Endometrium (tissue), 2 donors: ENCODE data around the gene GMCL1.
"Not testable (repeated sequence)": the region's sequence is repeated elsewhere in the genome, so short reads cannot be mapped to it uniquely, and the experiment has no call there.

Experiments
- FAIRE-seq: peaks from 2 replicates; lab custom pipeline; 2012; peaks lifted over from hg19 to GRCh38; lab: Jason Lieb, UNC
- donor health status: control.
- donor health status: control.

Gene GMCL1

DNA sequence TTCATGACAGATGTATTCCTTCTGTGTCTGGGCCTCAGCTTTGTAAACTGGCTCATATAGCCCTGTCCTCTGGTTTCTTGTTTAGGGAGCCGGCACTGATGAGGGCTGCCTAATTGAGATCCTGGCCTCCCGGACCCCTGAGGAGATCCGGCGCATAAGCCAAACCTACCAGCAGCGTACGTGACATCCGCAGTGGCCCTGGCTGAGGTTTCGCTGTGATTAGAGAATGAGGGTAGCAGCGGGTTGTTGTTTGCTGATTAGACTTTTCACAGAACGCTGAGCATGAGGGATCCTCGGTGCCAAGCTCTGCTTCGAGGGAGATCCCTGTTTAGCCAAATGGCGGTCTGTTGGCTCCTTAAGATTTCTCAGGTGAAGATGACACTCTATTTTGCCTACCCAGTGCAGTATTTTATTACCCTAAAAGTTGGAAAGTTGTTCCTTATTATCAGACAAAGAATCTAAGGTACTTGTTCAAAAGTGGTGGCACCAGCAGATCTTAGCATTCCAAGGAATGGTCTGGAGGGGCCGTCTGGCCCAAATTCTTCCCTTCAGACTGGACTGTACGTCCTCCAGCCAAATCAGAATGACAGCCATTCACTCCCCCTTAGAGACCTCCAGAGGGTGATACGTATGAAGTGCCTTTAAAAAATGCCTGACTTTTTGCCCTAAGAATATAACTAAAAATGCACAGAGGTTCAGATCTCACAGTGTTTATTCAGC lies 21.5 kb upstream of the GMCL1 start:
- FAIRE-seq: no peak

DNA sequence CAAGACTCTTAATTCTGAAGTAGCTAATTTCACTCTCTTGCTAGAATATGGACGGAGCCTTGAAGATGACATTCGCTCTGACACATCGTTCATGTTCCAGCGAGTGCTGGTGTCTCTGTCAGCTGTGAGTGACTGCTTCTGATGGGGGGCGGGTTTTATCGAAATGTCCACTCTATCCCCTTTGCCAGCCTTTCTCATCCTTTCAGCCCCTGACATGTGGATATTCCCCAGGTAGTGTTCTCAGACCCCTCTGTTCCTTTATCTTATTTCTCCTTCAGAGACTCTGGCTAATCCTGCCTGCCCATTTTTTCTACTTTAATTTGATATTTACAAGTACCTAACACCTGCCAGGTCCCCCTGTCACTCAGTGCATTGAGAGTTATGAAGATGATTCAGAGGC lies 18.9 kb upstream of the GMCL1 start:
- no peak for FAIRE-seq

DNA sequence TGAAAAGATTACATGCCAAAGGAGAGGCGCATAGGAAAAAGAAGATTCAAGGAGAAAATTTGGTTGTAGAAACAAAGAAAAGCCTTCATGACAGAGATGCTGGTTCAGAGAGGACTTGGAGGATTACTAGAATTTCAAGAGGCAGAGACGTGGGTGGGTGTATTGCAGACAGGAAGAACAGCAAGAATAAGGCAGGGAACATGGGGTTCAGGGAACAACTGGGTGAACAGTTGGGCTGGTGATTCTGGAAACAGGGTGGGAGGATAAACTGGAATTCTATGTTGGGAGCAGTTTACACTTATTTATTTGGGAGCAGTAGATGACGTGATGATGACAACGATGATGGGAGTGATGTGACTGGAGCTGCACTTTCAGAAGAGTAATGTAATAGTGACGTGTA lies 18.4 kb upstream of the GMCL1 start:
- no peak for FAIRE-seq

DNA sequence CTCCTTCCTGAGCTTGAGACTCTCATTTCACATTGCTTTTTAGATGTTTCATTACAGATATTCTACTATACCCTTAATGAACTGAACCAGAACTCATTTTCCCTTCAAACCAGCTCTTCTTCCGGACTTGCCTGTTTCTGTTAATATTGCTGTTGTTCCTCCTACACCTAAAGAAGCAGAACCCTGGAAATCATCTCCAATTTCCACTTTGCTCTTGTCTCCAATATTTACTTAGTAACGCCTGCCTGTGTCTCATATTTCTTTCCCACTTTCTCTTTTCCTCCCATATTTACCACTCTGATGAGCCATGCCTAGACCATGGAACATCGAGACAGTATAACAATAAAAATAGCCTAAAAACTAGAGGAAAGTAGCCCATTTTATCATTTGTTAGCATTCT lies 17.9 kb upstream of the GMCL1 start:
- no peak for FAIRE-seq

DNA sequence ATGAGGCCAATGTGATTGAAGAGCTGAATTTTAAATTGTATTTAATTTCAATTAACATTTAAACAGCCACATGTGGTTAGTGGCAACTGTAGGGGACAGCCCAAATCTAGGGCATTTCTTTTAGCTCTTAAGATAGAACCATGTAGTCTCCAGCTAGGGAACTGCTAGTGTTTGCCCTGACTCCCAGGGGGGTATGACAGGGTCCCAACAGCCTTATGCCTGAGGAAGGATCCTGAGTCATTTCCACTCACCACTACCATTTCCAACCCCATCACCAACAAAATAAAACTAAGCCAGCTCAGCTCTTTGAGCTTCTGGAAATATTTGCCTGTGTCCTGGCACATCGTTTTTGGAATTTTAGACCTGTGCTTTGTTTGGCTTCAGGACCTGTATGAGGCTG lies 13.7 kb upstream of the GMCL1 start:
- FAIRE-seq: no peak

DNA sequence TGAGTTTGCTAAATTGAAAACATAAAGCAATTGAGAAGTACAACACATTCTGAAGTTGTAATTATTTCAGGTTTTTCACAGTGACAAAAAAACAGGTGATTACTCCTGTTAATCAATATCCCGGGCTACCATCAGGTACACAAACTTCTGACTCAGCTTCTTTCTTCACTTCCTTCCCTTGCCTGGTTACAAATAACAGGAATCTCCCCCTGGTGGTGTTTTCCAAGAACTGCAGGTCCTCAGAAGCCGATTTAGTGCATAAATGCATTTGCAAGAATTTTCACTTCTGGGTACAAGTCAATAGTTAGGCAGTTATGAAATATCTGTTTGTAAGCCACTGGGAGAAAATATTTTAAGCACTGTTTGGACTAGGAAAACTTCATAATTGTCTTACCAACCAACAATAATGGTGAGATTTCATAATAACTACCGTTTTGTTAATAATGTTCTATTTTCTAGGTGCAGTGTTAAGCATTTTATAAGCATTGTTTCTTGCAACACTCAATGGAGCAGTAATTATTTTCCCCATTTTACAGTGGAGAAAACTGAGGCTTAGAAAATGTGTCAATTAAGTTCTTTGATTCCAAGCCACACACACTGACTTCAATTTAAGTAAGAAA lies 12.4 kb upstream of the GMCL1 start:
- FAIRE-seq: peak; percentile 82

DNA sequence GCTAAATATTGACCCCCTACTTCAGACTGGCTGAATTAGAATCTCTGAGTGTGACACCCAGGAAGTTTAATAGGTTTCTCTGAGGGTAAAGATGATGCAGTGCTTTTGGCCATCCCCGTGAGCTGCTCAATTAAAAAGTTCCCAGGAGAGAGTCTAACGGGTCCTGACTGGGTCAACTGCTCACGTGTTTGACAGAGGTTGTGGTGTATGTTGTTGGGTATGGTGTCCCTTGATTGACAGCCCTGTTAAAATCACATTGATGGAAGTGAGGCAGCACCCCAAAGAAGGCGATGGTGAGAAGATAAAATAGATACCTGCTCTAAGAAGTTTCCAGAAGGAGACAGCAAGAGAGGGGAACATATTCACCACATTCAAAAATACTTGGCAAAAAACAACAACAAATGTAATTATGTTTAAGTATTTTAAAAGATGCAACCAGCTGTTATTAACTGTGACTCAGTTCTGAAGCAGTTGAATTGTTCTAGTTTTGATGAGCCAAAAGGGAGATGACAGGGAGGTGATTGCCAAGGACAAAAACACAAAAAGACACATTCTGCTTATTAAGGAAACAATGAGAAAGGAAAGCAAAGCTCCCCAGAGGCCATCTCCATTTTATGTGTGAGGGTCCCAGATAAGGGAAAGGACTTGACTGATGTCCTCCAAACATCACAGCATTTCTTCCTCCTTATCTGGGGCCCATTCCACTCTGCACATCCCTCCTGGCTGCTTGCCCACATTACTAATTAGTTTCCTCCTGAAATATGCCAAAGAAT lies 11.5 kb upstream of the GMCL1 start:
- no peak for FAIRE-seq

DNA sequence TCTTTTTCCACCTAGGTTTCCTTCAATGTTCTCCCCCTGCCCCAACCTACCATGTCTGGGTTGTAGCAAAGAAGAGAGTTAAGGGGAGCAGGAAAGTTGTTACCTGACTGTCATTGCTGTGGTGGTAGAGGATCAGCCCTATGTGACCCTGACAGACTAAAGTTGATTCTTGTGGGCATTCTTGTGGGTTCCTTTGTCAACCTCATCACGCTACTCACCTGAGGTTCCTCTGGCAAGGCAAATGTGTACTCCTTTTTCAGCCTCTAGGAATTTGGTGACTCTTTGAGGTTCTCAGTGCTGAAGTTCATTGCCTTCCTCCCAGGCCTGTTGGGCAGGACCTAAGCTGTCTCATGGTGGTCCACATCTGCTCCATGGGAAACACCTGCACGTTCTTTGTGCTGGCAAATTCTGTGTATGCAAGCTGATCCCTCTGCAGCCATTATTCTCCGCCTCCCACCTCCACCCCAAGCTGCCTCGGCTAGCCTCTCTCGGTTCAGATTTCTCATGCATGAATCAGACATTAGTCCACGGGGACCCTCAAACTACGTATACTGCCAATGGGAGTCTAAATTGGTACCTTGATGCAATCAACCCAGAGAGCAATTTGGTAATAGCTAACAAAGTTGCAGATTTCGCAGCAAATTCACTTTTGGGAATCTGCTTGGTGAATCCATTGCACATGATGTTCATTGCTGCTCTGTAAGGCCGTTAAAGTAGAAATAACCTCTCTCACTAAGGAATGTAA lies 1.5 kb upstream of the GMCL1 start:
- FAIRE-seq: no peak

DNA sequence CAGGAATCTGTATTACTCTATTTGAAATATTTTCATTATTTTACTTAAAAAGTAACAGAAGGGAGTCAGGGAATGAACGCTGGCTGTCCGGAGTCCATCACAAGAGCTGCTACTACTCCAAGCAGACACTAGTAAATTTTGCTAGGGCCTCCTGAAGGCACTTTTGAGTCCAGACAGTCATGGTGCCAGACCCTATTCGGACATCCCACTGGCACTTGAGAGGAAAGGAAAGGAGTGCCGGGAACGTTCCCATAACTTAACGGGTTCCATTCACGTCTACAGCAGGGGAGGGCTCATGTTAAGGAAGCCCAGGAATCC lies 563 bp upstream of the GMCL1 start:
- FAIRE-seq: no peak

DNA sequence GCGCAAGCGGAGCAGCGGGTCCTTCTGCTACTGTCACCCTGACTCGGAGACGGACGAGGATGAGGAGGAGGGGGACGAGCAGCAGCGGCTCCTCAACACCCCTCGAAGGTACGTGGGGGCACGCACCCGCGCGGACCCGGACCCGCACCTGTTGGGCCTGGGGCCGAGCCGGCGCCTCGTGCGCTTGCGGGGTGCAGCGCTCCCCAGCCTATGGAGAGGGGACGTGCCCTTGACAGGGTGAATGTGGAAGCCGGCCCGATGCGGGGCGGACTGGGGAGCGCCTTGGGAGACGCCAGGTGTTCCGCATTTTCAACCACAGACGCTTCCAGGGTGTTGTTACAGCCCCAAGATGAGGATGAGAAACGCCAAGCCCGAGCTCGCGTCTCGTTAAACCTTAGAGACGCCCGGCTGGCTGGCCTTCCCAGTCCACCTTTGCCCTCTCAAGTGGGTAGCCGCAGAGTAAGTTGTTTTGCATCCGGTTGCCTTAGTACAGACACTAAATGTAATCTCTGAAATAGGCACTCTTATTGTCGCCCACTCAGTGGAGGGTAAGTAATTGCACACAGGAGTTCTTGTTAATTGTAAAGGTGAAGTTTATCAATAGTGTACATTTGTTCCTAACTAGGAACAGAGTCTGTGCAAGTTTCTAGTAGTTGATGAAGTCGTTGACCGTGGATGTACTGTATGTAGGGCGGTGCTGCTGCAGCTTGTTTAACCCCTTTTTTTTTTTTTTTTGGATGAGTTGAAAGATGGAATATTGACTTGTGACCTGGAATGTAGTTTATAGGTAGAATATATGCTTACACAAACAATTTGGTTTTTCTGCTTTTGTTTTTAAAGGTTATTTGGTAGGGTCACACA lies 815 bp downstream of the GMCL1 start:
- FAIRE-seq: no peak

DNA sequence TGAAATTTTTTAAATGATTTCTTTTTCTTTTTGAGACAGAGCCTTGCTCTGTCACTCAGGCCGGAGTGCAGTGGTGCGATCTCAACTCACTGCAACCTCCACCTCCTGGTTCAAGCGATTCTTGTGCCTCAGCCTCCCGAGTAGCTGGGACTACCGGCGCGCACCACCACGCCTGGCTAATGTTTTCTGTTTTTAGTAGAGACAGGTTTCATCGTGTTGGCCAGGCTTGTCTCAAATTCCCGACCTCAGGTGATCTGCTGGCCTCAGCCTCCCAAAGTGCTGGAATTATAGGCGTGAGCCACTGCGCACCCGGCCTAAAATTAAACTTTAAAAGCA lies 1.4 kb downstream of the GMCL1 start:
- not testable (repeated sequence) for FAIRE-seq

DNA sequence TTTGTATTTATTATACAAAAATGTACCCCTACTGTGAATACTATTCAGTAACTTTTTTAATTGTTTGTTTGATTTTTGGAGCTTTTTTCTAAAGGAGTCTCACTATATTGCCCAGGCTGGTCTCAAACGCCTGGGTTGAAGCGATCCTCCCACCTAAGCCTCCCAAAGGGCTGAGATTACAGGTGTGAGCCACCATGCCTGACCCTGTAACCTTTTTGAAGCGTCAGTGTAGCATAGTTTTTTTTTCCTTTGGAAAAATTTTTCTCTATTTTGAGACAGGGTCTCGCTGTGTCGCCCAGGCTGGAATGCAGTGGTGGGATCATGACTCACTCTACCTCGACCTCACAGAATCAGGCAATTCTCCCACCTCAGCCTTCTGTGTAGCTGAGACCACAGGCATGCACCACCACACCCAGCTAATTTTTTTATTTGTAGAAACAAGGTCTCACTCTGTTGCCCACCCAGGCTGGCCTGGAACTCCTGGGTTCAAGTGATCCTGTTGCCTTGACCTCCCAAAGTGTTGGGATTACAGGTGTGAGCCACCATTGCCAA lies 2.0 kb downstream of the GMCL1 start:
- FAIRE-seq: no peak

DNA sequence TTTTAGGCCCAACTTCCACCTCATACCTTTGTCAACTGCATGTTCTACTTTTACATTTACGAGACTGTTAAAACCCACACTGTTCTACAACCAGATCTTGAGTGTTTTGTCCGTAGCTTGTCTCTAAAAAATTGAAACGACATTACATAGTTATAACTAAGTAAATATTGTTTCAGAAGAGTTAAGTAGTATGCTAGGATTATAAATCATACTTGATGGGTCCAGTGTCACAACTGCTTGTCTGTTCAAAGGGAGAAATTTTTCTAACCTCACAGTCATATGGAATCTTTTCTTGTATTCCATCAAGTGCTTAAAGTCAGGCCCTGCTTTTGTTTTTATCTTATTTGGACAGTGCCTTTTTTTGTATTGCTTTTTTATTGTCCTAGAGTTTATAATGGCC lies 4.3 kb downstream of the GMCL1 start:
- FAIRE-seq: no peak

DNA sequence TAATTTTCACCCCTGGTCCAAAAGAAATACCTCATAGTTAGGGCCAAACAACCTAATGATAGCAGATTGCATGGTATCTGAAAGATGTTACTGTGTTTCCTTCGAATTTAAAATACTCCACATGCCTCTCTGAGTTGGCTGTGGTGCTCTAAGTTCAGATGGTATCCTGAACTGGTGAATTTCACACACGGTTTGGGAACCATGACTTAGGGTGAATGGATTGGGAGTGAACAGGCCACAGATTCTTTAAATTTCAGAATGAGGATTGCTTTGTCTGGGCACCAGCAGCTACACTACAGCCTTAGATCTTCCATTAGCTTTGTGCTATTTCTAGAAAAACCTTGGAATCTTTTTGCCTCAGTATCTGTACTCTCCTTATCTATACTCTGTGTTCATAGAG lies 6.2 kb downstream of the GMCL1 start:
- no peak for FAIRE-seq

DNA sequence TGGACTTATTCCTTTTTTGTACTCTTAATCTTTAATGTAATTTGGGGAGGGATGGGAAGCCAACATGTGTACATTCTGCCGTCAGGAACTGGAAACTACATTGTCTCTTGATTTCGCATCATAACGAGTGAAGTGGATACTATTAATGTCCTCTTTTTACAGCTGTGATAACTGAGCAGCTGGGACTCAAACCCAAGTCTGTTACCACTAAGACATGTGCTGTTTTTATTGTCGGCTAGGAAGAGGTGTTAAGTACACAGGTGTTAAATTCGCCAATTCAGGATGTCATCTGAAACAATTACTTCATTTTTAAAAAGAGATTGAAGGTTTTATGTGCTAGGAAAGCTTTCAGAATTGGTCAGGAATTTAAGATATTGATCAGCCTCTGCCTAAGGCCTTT lies 6.9 kb downstream of the GMCL1 start:
- FAIRE-seq: no peak

DNA sequence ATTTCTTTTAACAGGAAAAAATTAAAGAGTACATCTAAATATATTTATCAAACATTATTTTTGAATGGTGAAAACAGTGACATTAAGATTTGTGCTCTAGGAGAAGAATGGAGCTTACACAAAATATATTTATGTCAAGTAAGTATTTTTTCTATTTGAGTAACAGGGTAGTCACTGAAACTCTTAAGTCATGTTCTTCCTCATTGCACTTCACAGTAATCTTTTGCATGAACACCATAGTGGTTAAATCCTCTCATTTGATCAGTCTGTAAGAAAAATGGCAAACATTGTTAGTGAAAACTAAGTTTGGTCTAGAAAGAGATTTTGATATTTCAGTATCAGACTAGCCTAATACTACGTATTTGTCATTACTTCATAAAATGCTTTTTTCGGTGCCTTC lies 8.1 kb downstream of the GMCL1 start:
- FAIRE-seq: no peak

DNA sequence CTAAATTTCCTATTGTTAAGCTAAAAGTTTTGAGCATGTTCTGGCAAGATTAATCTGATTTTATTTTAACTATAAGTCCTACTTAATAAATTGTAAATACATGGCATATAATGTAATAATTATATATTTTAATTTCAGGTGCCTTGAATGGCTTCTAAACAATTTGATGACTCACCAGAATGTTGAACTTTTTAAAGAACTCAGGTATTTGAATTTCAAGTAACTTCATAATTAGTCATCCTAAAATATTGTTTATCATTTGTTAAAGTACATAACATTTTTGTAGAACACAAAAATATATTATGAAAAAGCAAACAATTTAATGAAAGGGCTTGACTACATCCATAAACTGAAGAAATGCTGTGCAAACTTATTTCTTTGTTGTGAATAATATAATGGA lies 14.5 kb downstream of the GMCL1 start:
- FAIRE-seq: peak; percentile 35

DNA sequence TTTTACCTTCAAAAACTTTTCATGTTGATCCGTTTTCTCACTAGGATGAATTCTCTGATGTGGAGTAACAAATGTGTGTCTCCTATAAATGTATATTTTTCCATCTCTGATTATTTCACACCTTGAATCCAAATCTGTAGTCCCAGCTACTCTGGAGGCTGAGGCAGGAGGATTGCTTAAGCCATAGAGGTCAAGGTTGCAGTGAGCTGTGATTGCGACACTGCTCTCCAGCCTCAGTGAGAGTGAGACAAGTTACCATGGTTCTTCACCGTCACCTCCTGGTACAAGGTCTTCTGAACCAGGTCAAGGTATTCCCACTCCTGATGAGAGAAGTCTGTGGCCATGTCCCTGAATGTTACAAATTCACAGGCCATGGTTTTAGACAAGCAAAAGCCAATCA lies 15.1 kb downstream of the GMCL1 start:
- no peak for FAIRE-seq

DNA sequence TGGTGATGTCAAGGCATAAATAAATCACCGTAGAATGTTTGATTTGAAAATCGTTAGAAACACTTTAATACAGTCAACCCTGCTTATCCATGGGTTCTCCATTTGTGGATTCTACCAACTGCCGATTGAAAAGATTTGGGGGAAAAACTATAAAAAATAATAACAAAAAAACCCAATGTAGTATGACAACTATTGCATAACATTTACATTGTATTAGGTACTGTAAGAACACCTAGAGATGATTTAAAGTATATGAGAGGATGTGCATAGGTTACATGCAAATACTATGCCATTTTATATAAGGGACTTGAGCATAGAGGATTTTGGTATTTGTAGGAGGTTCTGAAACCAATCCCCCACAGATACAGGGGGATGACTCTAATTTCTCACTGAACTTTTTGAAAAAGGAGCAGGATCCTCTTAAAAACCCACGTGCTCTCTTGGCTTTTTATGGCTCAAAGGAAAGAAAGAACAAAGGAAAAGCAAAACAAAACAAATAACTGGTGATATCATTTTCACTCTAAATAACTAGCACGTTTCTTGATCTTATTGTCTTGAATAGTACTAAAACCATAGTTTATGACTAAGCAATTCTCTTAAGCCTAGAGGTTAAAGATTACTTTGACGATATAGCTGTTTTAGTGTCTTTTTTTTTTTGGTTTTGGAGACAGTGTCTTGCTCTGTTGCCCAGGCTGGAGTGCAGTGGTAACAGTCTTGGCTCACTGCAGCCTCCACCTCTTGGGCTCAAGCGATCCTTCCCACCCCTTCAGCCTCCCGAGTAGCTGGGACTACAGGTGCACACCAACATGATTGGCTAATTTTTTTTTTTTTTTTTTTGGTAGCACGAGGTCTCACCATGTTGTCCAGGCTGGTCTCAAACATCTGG lies 17.0 kb downstream of the GMCL1 start:
- FAIRE-seq: no peak

DNA sequence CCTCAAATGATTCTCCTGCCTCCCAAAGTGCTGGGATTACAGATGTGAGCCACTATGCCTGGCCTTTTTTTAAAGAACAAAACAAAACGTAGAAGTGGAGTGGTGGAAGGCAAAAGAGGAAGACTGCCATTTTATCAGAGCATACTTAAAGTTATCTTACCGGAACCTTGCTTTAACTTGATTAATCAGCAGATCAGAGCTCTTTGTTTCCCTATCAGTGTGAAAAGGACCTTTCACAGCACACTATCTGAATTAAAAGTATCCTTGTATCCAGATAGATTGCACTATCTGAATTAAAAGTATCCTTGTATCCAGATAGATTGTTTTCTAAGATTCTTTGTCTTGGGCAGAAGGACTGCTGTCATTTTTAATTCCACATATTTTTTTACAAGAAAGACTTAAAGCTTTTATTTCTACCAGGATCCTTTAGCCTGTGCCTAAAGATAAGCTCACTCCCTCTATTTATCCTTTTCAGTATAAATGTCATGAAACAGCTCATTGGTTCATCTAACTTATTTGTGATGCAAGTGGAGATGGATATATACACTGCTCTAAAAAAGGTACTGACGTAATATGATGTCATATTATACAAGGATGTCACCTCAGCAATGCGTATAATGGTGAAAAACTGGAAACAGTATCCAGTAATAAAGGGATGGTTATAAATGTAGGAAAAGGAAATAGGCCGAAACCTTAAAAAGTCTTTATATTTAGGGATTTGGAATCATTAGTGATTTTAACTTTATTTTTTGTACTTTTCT lies 17.8 kb downstream of the GMCL1 start:
- no peak for FAIRE-seq
